ENCODE measurements around the gene LOXHD1. TPM values are rescaled to one million over a fixed set of nuclear protein-coding genes. Genes with fewer than 3 reads are reported as not detected.

LOXHD1 gene
- total RNA-seq, 2 experiments from 2014 or later = 0.11 to 0.45 TPM

DNA sequence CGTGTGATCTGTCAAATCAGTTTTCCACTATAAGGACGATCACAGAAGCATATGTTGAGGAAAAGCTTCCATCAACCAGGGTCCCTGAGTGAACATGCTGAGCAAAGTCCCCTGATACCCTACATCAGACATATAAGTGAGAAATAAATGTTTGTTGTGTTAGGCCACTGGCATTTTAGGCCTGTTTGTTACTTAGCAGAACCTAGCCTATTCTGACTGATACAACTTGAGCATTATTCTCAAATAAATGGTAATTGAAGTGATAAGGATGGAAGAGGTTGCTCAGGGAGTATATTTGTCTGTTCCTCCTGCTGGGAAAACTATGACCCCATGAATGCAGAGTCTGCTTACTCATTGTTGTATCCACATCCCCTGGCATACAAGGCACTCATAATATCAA lies 106.4 kb downstream of the LOXHD1 start:
- ChIA-PET POLR2A (no interaction called here), CTCF (interaction anchor here (1.0 to 1.6 kb wide), 2 partner anchors 13 to 107 kb away, joined by 4 to 5 read pairs; no protein-coding TSS in a partner anchor)
- Mint-ChIP-seq H3K27ac (no peak overlapping the region), H3K4me1 (ENCODE audit: low read depth) (no peaks in the 10 kb centered on the region), H3K9me3 (no peaks in the 10 kb centered on the region), H3K36me3 (ENCODE audit: low read depth) (no peaks in the 10 kb centered on the region), H3K27me3 (peaks cover 4% of the 10 kb centered on the region), H3K4me3 (no peak overlapping the region)
- TF ChIP-seq, protein P1, sequence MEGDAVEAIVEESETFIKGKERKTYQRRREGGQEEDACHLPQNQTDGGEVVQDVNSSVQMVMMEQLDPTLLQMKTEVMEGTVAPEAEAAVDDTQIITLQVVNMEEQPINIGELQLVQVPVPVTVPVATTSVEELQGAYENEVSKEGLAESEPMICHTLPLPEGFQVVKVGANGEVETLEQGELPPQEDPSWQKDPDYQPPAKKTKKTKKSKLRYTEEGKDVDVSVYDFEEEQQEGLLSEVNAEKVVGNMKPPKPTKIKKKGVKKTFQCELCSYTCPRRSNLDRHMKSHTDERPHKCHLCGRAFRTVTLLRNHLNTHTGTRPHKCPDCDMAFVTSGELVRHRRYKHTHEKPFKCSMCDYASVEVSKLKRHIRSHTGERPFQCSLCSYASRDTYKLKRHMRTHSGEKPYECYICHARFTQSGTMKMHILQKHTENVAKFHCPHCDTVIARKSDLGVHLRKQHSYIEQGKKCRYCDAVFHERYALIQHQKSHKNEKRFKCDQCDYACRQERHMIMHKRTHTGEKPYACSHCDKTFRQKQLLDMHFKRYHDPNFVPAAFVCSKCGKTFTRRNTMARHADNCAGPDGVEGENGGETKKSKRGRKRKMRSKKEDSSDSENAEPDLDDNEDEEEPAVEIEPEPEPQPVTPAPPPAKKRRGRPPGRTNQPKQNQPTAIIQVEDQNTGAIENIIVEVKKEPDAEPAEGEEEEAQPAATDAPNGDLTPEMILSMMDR (IDR thresholded peaks at IDR 0.05) = no peak
- DNase-seq (no peak), ATAC-seq (no peak)
- intact Hi-C loops (cut with micrococcal nuclease) = loop anchor here (10.0 kb wide), 1 partner anchor 104 kb away; the partner anchor contains the start of gene LOXHD1

DNA sequence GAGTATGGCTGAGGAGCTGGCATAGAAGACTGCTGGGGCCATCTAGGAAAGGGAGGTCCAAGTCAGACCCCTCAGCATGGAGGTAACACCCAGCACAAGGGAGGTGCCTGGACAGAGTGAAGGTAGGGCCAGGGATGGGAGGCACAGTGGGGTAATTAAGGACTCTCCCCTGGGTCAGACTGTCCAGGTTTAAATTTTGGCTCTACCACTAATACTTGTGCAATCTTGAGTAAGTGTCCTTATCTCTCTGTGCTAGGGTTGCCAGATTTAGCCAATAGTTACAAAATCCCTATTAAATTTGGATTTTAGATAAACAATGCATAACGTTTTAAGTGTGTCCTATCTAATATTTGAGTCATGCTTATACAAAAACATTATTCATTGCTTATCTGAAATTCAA lies 109.5 kb downstream of the LOXHD1 start:
- DNase-seq (no peak), ATAC-seq (no peak)
- no peaks in the 10 kb centered on the region for H3K36me3 Mint-ChIP-seq (ENCODE audit: low read depth)
- CTCF ChIA-PET = no interaction called here
- intact Hi-C loops (cut with micrococcal nuclease) = no loop called here
- TF ChIP-seq, protein P1 (IDR thresholded peaks at IDR 0.05) = no peak
- POLR2A ChIA-PET = no interaction called here
- H3K4me3 Mint-ChIP-seq = no peak overlapping the region
- H3K27me3 Mint-ChIP-seq = peaks cover 4% of the 10 kb centered on the region
- H3K9me3 Mint-ChIP-seq = no peaks in the 10 kb centered on the region
- H3K27ac Mint-ChIP-seq = no peak overlapping the region
- H3K4me1 Mint-ChIP-seq (ENCODE audit: low read depth) = no peaks in the 10 kb centered on the region

DNA sequence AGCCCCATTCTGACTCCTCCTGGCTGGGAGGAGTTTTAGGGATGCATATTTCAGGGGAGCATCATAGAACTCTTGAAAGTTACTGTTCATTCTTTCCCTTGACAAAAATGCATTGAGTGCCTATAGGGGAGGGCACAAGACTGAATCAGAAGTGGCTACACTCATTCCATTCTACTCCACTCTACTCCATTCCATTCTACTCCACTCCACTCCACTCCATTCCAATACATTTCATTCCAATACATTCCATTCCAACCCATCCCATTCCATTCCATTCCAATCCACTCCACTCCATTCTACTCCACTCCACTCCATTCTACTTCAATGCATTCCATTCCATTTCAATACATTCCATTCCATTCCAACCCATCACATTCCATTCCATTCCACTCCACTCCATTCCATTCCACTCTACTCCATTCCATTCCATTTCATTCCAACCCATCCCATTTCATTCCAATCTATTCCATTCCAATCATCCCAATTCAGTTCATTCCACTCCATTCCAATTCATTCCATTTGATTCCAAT lies 110.8 kb downstream of the LOXHD1 start:
- Mint-ChIP-seq H3K4me3 (no peak overlapping the region), H3K36me3 (ENCODE audit: low read depth) (no peaks in the 10 kb centered on the region), H3K4me1 (ENCODE audit: low read depth) (peaks cover 4% of the 10 kb centered on the region), H3K27me3 (peaks cover 4% of the 10 kb centered on the region), H3K27ac (no peak overlapping the region), H3K9me3 (no peaks in the 10 kb centered on the region)
- CTCF ChIA-PET = no interaction called here
- DNase-seq = no peak
- intact Hi-C loops (cut with micrococcal nuclease) = no loop called here
- POLR2A ChIA-PET = no interaction called here
- TF ChIP-seq, protein P1 (IDR thresholded peaks at IDR 0.05) = no peak
- no peak for ATAC-seq

DNA sequence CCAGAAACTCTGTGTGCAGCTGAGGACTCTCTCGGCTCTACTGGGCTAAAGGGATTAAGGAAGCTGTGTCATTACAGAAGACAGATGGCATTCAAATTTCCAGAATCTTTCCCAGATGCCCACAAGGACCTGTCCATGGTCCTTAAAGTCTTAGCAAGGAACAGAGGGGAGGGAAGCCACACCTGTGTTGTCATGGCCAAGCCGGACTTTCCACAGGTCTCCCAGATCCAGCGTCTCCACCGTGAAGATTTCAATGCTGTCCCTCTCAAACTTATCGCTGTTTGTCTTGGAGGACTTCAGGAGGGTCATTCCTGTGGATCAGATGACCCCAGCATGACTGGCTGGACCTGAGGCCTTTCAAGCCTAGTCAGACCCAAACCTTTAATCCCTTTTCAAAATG lies 114.5 kb downstream of the LOXHD1 start:
- ATAC-seq = no peak
- ChIA-PET POLR2A (no interaction called here), CTCF (no interaction called here)
- no peaks in the 10 kb centered on the region for H3K27me3 Mint-ChIP-seq
- H3K4me1 Mint-ChIP-seq (ENCODE audit: low read depth) = peaks cover 4% of the 10 kb centered on the region
- no peak overlapping the region for H3K27ac Mint-ChIP-seq
- H3K4me3 Mint-ChIP-seq = no peak overlapping the region
- no peak for DNase-seq
- H3K36me3 Mint-ChIP-seq (ENCODE audit: low read depth) = no peaks in the 10 kb centered on the region
- intact Hi-C loops (cut with micrococcal nuclease) = no loop called here
- H3K9me3 Mint-ChIP-seq = no peaks in the 10 kb centered on the region
- TF ChIP-seq, protein P1 (IDR thresholded peaks at IDR 0.05) = no peak

GRCh38 chr18:46541626-46542189 lies 115.3 kb downstream of the LOXHD1 start:
- CTCF ChIA-PET = no interaction called here
- H3K36me3 Mint-ChIP-seq (ENCODE audit: low read depth) = no peaks in the 10 kb centered on the region
- intact Hi-C loops (cut with micrococcal nuclease) = no loop called here
- ATAC-seq (no peak), DNase-seq (no peak)
- no peak overlapping the region for H3K27ac Mint-ChIP-seq
- H3K4me1 Mint-ChIP-seq (ENCODE audit: low read depth) = peaks cover 4% of the 10 kb centered on the region
- no peaks in the 10 kb centered on the region for H3K9me3 Mint-ChIP-seq
- no peaks in the 10 kb centered on the region for H3K27me3 Mint-ChIP-seq
- POLR2A ChIA-PET = no interaction called here
- TF ChIP-seq, protein P1 (IDR thresholded peaks at IDR 0.05) = no peak
- no peak overlapping the region for H3K4me3 Mint-ChIP-seq
